ENCODE results near the gene ESYT2. TPM values are rescaled to one million over a fixed set of nuclear protein-coding genes. Genes with fewer than 3 reads are reported as not detected.

ESYT2 gene
- polyA plus RNA-seq, 1 of the 3 experiments (the other 2 are of a cell fraction): 34.2 TPM

GRCh38 chr7:158861004-158861787 lies 31.9 kb upstream of the ESYT2 start:
- ChIA-PET POLR2A (no interaction called here), CTCF (interaction anchor here (0.8 to 1.9 kb wide), 4 partner anchors 8 to 116 kb away, joined by 3 to 9 read pairs (median 3); no protein-coding TSS in a partner anchor)
- WGBS (ENCODE audit: low lambda C conversion rate): 81% methylated on average over 15 of the region's 15 CpGs
- H3K27ac ChIP-seq (ENCODE audit: low read depth in 2 of 2, low read length in 1 of 2): no peak overlapping the region; a peak in 1 of 4 replicates
- no peak overlapping the region for H3K4me3 ChIP-seq (ENCODE audit: low read depth in 2 of 2, low read length in 1 of 2)
- peaks cover 14 to 20% of the 10 kb centered on the region in 2 experiments; a peak in 3 of 4 replicates for H3K4me1 ChIP-seq (ENCODE audit: control insufficient read depth in 1 of 2, insufficient read depth in 2 of 2, low read depth in 1 of 2, low read length in 1 of 2)
- H3K9me2 ChIP-seq: no peaks in the 10 kb centered on the region
- no peaks in the 10 kb centered on the region for H3K36me3 ChIP-seq (replicated peaks in 1 of 2; ENCODE audit: control insufficient read depth in 1 of 2, insufficient read depth in 2 of 2, low read length in 1 of 2)
- no peak for DNase-seq
- peaks cover 82% of the 10 kb centered on the region for H3K79me2 ChIP-seq (ENCODE audit: insufficient read depth)
- H3K9me3 ChIP-seq: no peaks in the 10 kb centered on the region
- no peaks in the 10 kb centered on the region for H3K27me3 ChIP-seq (ENCODE audit: insufficient read depth)
- H4K20me1 ChIP-seq (ENCODE audit: insufficient read depth): peaks cover 7% of the 10 kb centered on the region; the same call in 1 of the 2 replicates
- peaks cover 20% of the 10 kb centered on the region for H3F3A ChIP-seq (replicated peaks; ENCODE audit: insufficient read depth)
- no peak overlapping the region for H3K9ac ChIP-seq
- no peak overlapping the region for H2AFZ ChIP-seq (ENCODE audit: low read depth)
- no peak for TF ChIP-seq ELF1 (IDR thresholded peaks at IDR 0.05)
- no peak for TF ChIP-seq PBX3 (IDR thresholded peaks at IDR 0.05)
- TF ChIP-seq NRF1 (IDR thresholded peaks at IDR 0.05; ENCODE audit: low read depth, low read length): no peak
- TF ChIP-seq FOXJ3 (CRISPR knock-in tag; IDR thresholded peaks at IDR 0.05): no peak
- TF ChIP-seq CTCF (IDR thresholded peaks at IDR 0.05): no peak
- TF ChIP-seq FOXM1 (IDR thresholded peaks at IDR 0.05; ENCODE audit: low read depth): no peak
- no peak for TF ChIP-seq NFIC (IDR thresholded peaks at IDR 0.05; ENCODE audit: borderline replicate concordance)
- TF ChIP-seq MAX (IDR thresholded peaks at IDR 0.05; ENCODE audit: low read depth): no peak
- TF ChIP-seq ZBTB33 (IDR thresholded peaks at IDR 0.05; ENCODE audit: borderline replicate concordance, low read depth): no peak
- TF ChIP-seq SIN3A (IDR thresholded peaks at IDR 0.05; ENCODE audit: borderline replicate concordance, low read depth, low read length): no peak
- no peak for TF ChIP-seq USF1 (IDR thresholded peaks at IDR 0.05; ENCODE audit: borderline replicate concordance, low read depth)
- no peak for TF ChIP-seq JUND (IDR thresholded peaks at IDR 0.05)
- TF ChIP-seq GABPA (IDR thresholded peaks at IDR 0.05; ENCODE audit: low read depth): no peak
- no peak for TF ChIP-seq RXRA (IDR thresholded peaks at IDR 0.05; ENCODE audit: borderline replicate concordance, low read depth)
- no peak for TF ChIP-seq GATA2 (CRISPR knock-in tag; IDR thresholded peaks at IDR 0.05)
- no peak for TF ChIP-seq TEAD4 (IDR thresholded peaks at IDR 0.05; ENCODE audit: borderline replicate concordance, insufficient read depth)
- no peak for TF ChIP-seq POLR2AphosphoS5 (IDR thresholded peaks at IDR 0.05; ENCODE audit: low read depth, low read length)
- TF ChIP-seq USF2 (IDR thresholded peaks at IDR 0.05; ENCODE audit: borderline replicate concordance, low read depth, low read length): no peak
- TF ChIP-seq IRF3 (IDR thresholded peaks at IDR 0.05; ENCODE audit: low read depth, low read length): no peak
- TF ChIP-seq EP300 (IDR thresholded peaks at IDR 0.05; ENCODE audit: borderline replicate concordance in 1 of 2, low read depth in 1 of 2, low read length in 1 of 2): no peak
- no peak overlapping the region for H3K4me2 ChIP-seq

Data from SK-N-SH (cell line).